IPS-11a (cell line): ENCODE results near the gene CTNND2.

Source experiments
- H3K4me3 ChIP-seq: one replicate; pipeline ENCODE4 v1.5.1; 2013; ENCODE audit warnings: low read depth, low read length, control low read depth

Gene CTNND2

GRCh38 chr5:11292648-11293356 is 611.4 kb downstream of the CTNND2 start:
- H3K4me3 ChIP-seq, result no peak overlapping the region

DNA sequence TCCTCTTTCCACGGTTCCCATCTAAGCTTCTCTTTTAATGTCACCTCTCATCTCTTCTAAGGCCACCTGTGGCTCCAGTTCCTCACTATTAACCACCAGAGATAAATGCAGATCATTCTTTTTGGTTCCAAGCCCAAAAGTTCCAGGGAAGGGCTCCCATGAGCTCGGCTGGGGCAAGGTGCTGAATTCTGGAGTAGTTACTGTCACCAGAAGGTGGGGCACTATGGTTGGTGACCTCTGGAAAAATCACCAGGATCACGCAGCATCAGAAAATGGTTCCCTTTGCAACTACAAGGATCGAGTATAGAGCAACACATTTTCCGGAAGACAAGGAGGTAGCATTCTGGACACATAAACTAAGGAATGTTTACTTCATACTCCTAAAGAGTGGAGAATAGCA is 614.5 kb downstream of the CTNND2 start:
- H3K4me3 ChIP-seq, result no peak overlapping the region

DNA sequence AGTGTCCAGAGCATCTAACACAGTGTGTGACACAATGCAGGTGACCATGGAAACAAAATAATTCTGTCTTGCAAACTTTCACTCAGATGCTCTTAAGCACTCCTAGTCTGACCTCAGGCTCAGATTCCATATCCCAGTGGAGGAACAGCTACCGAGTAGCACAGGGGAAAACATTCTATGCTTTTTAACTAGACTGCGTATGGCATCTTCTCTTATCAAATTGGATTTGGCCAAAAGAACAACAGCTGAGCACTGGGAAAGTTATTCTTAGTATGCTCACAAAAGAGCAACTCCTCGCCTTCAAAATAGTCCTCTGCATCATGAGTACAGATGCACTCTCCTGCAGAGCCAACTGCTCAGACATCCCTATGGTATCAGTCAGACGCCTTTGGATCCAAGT is 615.0 kb downstream of the CTNND2 start:
- no peak overlapping the region for H3K4me3 ChIP-seq

- no peak overlapping the region for H3K4me3 ChIP-seq
Measured at GRCh38 chr5:11281842-11282241, 622.4 kb downstream of the CTNND2 start.

DNA sequence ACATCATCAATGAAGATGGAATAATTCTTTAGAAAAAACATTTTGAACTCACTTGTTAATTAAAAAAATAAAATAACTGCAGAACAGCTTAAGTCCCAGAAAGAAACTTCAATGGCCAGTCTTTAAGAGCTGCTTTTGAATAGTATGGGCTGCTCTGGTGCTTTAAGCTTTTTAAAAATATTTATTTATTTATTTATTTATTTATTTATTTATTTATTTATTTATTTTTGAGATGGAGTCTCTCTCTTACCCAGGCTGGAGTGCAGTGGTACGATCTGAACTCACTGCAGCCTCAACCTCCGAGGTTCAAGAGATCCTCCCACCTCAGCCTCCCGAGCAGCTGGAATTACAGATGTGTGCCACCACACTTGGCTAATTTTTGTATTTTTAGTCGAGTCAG is 626.9 kb downstream of the CTNND2 start:
- no peak overlapping the region for H3K4me3 ChIP-seq

GRCh38 chr5:11273180-11273903 is 630.9 kb downstream of the CTNND2 start:
- H3K4me3 ChIP-seq, result no peak overlapping the region

GRCh38 chr5:11269515-11269914 is 634.7 kb downstream of the CTNND2 start:
- no peak overlapping the region for H3K4me3 ChIP-seq

DNA sequence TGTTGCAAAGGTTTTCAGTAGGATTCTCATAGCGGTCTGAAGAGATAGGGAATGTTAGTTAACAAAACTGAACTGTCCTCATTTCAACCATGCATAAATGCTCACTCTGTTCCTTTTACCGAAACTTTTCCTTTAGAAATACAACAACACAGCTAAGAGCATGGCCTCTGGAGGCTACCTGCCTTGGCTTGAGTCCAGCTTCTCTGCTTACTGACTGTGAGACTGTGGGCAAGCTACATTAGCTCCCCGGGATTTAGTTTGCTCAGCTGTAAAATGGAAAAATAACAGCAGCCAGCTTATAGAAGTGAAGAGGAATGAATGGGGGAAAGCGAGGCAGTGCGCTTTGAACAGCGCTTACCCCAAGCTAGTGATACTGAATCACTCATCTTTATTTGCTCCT is 635.4 kb downstream of the CTNND2 start:
- H3K4me3 ChIP-seq, result no peak overlapping the region

DNA sequence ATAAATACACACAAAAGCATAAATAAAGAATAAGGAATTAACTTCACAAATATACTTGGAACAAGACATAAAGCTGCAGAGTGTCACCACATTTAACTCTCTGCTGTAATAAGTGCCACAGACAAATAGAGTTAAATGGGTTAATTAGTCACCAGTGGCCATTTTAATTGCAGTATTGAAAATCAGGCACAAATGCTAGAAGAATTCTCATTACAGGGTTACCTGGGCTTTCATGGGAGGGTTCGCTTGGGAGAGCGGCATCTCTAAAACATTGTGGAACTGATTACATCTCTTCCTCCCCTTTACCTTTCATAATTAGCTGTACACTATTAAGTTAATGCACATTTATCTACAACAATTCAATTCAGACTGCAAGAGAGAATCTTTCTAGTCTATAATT is 637.9 kb downstream of the CTNND2 start:
- H3K4me3 ChIP-seq, result no peak overlapping the region

DNA sequence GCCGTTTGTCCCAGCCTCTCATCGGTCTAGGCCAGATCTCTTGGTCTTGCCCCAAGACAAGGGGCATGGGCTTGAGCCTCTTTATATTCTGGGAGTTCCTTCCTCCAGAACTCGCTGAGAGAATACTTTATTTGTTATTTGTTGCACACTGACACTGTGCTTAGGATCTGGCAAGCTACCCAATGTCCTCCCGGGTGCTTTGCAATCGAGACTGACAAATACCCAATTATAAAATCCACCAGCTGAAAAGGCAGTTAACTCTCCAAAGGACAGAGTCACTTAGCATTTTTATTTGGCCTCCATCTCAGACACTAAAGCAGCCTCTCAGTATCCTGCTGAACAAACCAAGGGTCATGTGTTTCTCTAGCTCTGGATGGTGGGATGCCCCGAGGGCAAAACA is 643.0 kb downstream of the CTNND2 start:
- no peak overlapping the region for H3K4me3 ChIP-seq

DNA sequence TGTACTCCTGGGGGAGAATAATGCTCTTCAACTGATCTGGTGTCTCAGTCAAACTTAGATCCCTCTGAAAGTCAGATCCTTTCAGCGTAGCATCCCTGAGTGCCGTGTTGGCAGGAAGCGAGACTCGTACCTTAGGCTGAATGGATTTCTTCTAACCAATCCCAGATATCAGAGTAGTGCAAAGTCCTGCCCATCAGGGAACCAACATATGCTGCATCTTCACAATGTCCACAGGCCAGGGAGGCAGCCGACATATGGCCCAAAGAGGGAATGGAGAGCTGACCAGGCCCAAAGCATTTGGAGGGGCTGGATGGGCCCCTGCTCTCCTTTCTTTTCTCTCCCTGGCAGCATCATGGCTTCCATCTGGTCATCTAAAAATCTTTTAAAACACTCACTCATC is 646.2 kb downstream of the CTNND2 start:
- H3K4me3 ChIP-seq, result no peak overlapping the region

GRCh38 chr5:11252523-11252922 is 651.7 kb downstream of the CTNND2 start:
- H3K4me3 ChIP-seq, result no peak overlapping the region

- H3K4me3 ChIP-seq, result no peak overlapping the region
Measured at GRCh38 chr5:11252075-11252474, 652.2 kb downstream of the CTNND2 start.

DNA sequence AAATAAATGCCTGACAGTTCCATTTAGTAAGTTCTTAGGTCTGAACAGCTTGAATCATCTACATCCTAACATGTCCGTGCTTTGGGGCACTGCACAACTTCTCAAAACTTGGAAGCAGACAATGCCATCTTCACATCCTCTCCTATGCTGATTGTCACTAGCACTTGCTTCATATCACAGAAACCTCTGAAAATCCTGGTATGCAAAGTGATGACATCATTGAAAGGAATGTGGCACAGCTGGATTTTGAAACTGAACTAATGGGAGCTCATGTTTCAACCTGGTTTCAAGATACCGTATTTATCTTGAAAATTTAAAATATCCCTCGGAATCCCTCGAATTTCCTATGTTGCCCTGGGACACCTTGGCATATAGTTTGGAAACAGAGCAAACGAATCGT is 653.0 kb downstream of the CTNND2 start:
- H3K4me3 ChIP-seq, result no peak overlapping the region

DNA sequence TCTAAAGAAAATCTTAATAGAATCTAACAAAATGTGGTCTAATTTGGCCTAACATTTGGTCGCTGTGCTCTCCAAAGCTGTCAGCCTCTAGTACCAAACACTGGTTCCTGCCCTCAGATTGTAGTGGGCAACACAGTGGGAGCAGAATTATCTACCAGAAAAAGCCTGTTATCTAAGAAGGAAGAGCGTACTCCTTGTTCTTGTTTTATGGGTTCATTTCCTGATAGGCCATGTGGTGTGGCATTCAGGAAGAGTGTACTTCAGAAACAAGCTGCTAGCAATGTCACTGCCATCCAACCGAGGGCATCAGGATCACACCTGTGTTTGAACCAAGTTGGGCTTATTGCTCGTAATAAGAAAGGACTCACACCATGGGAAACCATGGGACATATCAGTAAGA is 655.3 kb downstream of the CTNND2 start:
- H3K4me3 ChIP-seq, result no peak overlapping the region

GRCh38 chr5:11247224-11247623 is 657.0 kb downstream of the CTNND2 start:
- no peak overlapping the region for H3K4me3 ChIP-seq

DNA sequence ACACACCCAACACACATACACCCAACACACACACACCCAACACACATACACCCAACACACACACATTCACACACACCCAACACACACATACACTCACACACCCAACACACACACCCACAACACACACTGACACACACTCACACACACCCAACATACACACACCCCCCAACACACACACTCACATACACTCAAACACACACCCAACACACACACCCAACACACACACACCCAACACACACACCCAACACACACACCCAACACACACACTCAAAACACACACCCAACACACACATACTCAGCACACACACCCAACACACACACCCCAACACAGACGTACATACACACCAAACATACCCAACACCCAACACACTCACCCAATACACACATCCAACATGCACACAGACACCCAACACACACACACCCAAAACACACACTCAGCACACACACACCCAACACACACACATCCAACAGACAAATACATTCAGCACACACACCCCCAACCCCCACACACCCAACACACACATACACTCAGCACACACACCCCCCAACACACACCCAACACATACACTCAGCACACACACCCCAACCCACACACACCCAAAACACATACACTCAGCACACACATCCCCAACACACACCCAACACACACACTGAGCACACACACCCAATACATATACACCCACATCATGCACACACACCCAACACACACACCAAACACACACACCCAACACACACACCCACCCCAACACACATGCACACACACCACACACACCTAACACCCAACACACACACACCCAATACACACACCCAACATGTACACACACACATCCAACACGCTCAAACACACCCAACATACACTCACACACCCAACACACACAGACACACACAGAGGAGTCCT is 663.7 kb downstream of the CTNND2 start:
- H3K4me3 ChIP-seq, result no peak overlapping the region

GRCh38 chr5:11239261-11240015 is 664.8 kb downstream of the CTNND2 start:
- no peak overlapping the region for H3K4me3 ChIP-seq

- H3K4me3 ChIP-seq, result no peak overlapping the region
Measured at GRCh38 chr5:11234501-11234911, 669.7 kb downstream of the CTNND2 start.

DNA sequence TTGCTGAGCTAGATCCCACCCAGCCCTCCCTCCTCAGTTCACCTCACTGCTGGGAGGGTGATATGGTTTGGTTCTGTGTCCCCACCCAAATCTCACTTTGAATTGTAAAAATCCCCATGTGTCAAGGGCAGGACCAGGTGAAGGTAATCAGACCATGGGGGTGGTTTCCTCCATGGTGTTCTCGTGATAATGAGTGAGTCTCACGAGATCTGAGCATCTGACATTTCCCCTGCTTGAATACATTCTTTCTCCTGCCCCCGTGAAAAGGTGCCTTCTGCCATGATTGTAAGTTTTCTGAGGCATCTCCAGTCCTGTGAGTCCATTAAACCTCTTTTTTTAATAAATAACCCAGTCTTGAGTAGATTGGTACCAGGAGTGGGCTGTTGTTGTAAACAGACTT is 673.4 kb downstream of the CTNND2 start:
- H3K4me3 ChIP-seq, result no peak overlapping the region

DNA sequence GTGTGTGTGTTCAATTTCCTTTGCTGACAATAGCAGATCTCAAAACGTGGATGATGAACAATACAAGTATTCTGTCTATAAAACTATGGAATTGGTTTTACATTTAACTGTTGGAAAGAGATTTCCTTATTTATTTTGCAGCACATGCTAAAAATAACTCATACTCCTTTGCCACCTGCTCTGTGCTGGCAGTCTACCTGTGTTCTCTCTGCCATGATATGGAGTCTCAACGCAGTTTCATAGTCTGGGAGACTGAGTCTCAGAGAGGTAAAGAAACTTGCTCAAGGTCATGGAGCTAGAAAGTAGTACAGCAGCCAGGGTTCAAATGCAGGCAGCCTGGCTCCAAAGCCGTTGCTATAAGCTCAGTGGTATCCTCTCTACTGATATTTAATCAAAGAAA is 677.2 kb downstream of the CTNND2 start:
- H3K4me3 ChIP-seq, result no peak overlapping the region
